ENCODE measurements around the gene TEAD4.

- TF ChIP-seq, protein P1, sequence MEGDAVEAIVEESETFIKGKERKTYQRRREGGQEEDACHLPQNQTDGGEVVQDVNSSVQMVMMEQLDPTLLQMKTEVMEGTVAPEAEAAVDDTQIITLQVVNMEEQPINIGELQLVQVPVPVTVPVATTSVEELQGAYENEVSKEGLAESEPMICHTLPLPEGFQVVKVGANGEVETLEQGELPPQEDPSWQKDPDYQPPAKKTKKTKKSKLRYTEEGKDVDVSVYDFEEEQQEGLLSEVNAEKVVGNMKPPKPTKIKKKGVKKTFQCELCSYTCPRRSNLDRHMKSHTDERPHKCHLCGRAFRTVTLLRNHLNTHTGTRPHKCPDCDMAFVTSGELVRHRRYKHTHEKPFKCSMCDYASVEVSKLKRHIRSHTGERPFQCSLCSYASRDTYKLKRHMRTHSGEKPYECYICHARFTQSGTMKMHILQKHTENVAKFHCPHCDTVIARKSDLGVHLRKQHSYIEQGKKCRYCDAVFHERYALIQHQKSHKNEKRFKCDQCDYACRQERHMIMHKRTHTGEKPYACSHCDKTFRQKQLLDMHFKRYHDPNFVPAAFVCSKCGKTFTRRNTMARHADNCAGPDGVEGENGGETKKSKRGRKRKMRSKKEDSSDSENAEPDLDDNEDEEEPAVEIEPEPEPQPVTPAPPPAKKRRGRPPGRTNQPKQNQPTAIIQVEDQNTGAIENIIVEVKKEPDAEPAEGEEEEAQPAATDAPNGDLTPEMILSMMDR (IDR thresholded peaks at IDR 0.05) = no peak
- no peak for TF ChIP-seq EZH2 (IDR thresholded peaks at IDR 0.05; ENCODE audit: borderline replicate concordance, insufficient read depth, low read depth, low read length, poor library complexity, severe bottlenecking)
Observed at GRCh38 chr12:2973566-2973965, 14.4 kb downstream of the TEAD4 start.

All from B cell (primary cell).